Sigmoid colon (tissue), 7 donors: ENCODE results near the gene CEMP1. TPM values are rescaled to one million over a fixed set of nuclear protein-coding genes. Genes with fewer than 3 reads are reported as not detected.

Experiments
- DNase-seq: peaks from one replicate; pipeline ENCODE4 v3.0.0-alpha.2; 2019
- H3K27ac ChIP-seq, 4 donors: fragments of 200-600 bp; sonication (generic); one replicate each; pipeline ENCODE4 v1.5.1; 2016 to 2019; ENCODE audit warnings: mild to moderate bottlenecking in 1 of 4
- H3K27me3 ChIP-seq, 3 donors: fragments of 200-600 bp; sonication (generic); one replicate each; pipeline ENCODE4 v1.5.1; 2019; ENCODE audit warnings: mild to moderate bottlenecking in 1 of 3
- H3K36me3 ChIP-seq, 4 donors: fragments of 200-600 bp; sonication (generic); one replicate each; pipeline ENCODE4 v1.5.1; 2016 to 2019
- H3K4me1 ChIP-seq, 4 donors: fragments of 200-600 bp; sonication (generic); one replicate each; pipeline ENCODE4 v1.5.1; 2017 to 2019
- H3K4me3 ChIP-seq, 4 donors: fragments of 200-600 bp; sonication (generic); one replicate each; pipeline ENCODE4 v1.5.1; 2017 to 2019; ENCODE audit warnings: mild to moderate bottlenecking in 2 of 4, moderate library complexity in 1 of 4
- H3K9me3 ChIP-seq, 4 donors: fragments of 200-600 bp in 3 of 4; sonication (generic) in 3 of 4; one replicate each; pipeline versions ENCODE4 v1.5.1 to v1.6.1; 2013 to 2019
- EP300 ChIP-seq, 4 donors: sonication (generic); formaldehyde crosslinking; IDR thresholded peaks; one replicate each; pipeline ENCODE4 v1.6.1; 2017; ENCODE audit warnings: antibody characterized with exemption in 4 of 4
- POLR2A ChIP-seq, 2 donors: fragments of 450-650 bp; IDR thresholded peaks; one replicate each; pipeline ENCODE4 v1.6.1; 2016; ENCODE audit warnings: antibody characterized with exemption in 2 of 2, mild to moderate bottlenecking in 2 of 2, moderate library complexity in 2 of 2
- POLR2AphosphoS5 ChIP-seq, 4 donors: sonication (generic); formaldehyde crosslinking; IDR thresholded peaks; one replicate each; pipeline ENCODE4 v1.6.1; 2017; ENCODE audit warnings: antibody characterized with exemption in 4 of 4
- WGBS, 2 donors: extraction: QIAGEN DNeasy Blood & Tissue Kit; methylation state at CpG; one replicate each; pipeline ENCODE4 v1.1.7; 2013; 5-methylcytosine and 5-hydroxymethylcytosine counted together
- intact Hi-C: fragments of 100-400 bp; cut with DNase I; formaldehyde crosslinking; loops from one replicate; pipeline ENCODE4 v1.15.1; 2023
- polyA plus RNA-seq, 3 donors: library from polyadenylated mRNA; stranded (reverse); fragments of 200-250 nt; gene quantifications; one replicate each; pipeline ENCODE4 v1.2.3, GENCODE V29; 2013
- total RNA-seq, 4 donors: library from RNA; depleted of rRNA; stranded (reverse); fragments of >200 nt; gene quantifications; one replicate each; pipeline ENCODE4 v1.1.0, GENCODE V29; 2016
- TF ChIP-seq, protein P1 (sequence below), 4 experiments: fragments of 450-650 bp in 3 of 4; fragments of 200-600 bp in 1 of 4; IDR thresholded peaks; one replicate each; pipeline ENCODE4 v1.5.1; 2016 to 2019; ENCODE audit warnings: antibody characterized with exemption in 4 of 4, mild to moderate bottlenecking in 3 of 4, moderate library complexity in 2 of 4
- donor health status: healthy with polysubstance abuse.
- donor health status: Bipolar disorder and iron deficiency.
- donor health status: healthy.

CEMP1 gene
- total and polyA plus RNA-seq, 7 donors, result 0.90 to 1.2 TPM; not detected in 5

GRCh38 chr16:2526135-2526534 is 5.1 kb downstream of the CEMP1 start:
- 86 to 89% methylated on average over 8 of the region's 8 CpGs for WGBS, 2 donors
- peaks cover 0 to 9% (median 6%) of the 10 kb centered on the region in 4 donors for H3K4me1 ChIP-seq
- no peaks in the 10 kb centered on the region for H3K27me3 ChIP-seq
- H3K36me3 ChIP-seq, result peaks cover 0 to 71% (median 39%) of the 10 kb centered on the region in 4 donors
- no peak overlapping the region for H3K27ac ChIP-seq
- TF ChIP-seq EP300 (IDR thresholded peaks at IDR 0.05), result no peak
- no peak for TF ChIP-seq POLR2A (IDR thresholded peaks at IDR 0.05)
- TF ChIP-seq POLR2AphosphoS5 (IDR thresholded peaks at IDR 0.05), result no peak
- TF ChIP-seq, protein P1, sequence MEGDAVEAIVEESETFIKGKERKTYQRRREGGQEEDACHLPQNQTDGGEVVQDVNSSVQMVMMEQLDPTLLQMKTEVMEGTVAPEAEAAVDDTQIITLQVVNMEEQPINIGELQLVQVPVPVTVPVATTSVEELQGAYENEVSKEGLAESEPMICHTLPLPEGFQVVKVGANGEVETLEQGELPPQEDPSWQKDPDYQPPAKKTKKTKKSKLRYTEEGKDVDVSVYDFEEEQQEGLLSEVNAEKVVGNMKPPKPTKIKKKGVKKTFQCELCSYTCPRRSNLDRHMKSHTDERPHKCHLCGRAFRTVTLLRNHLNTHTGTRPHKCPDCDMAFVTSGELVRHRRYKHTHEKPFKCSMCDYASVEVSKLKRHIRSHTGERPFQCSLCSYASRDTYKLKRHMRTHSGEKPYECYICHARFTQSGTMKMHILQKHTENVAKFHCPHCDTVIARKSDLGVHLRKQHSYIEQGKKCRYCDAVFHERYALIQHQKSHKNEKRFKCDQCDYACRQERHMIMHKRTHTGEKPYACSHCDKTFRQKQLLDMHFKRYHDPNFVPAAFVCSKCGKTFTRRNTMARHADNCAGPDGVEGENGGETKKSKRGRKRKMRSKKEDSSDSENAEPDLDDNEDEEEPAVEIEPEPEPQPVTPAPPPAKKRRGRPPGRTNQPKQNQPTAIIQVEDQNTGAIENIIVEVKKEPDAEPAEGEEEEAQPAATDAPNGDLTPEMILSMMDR (IDR thresholded peaks at IDR 0.05), result no peak
- no peak overlapping the region for H3K4me3 ChIP-seq
- no peak for DNase-seq
- intact Hi-C loops, result no loop called here
- no peaks in the 10 kb centered on the region for H3K9me3 ChIP-seq

- Histone ChIP-seq H3K9me3 (no peaks in the 10 kb centered on the region), H3K4me3 (no peak overlapping the region), H3K36me3 (peaks cover 0 to 69% (median 38%) of the 10 kb centered on the region in 4 donors), H3K4me1 (peaks cover 0 to 15% (median 14%) of the 10 kb centered on the region in 4 donors), H3K27ac (no peak overlapping the region), H3K27me3 (no peaks in the 10 kb centered on the region)
- TF ChIP-seq EP300 (IDR thresholded peaks at IDR 0.05) (no peak), POLR2A (IDR thresholded peaks at IDR 0.05) (no peak), POLR2AphosphoS5 (IDR thresholded peaks at IDR 0.05) (no peak)
- TF ChIP-seq, protein P1 (IDR thresholded peaks at IDR 0.05), result no peak
- intact Hi-C loops, result no loop called here
- no peak for DNase-seq
- WGBS, 2 donors, result 34 to 75% methylated on average over 9 of the region's 9 CpGs
Observed at GRCh38 chr16:2524339-2524938, 6.8 kb downstream of the CEMP1 start.

- Histone ChIP-seq H3K4me1 (peaks cover 0 to 22% (median 20%) of the 10 kb centered on the region in 4 donors), H3K4me3 (no peak overlapping the region), H3K27me3 (no peaks in the 10 kb centered on the region), H3K36me3 (peaks cover 0 to 62% (median 34%) of the 10 kb centered on the region in 4 donors), H3K27ac (no peak overlapping the region), H3K9me3 (no peaks in the 10 kb centered on the region)
- intact Hi-C loops, result no loop called here
- TF ChIP-seq EP300 (IDR thresholded peaks at IDR 0.05) (no peak), POLR2AphosphoS5 (IDR thresholded peaks at IDR 0.05) (no peak), POLR2A (IDR thresholded peaks at IDR 0.05) (no peak)
- TF ChIP-seq, protein P1 (IDR thresholded peaks at IDR 0.05), result no peak
- no peak for DNase-seq
- 41 to 81% methylated on average over 6 of the region's 6 CpGs for WGBS, 2 donors
Observed at GRCh38 chr16:2523801-2524231, 7.4 kb downstream of the CEMP1 start.

- H3K27ac ChIP-seq, result peak overlapping the region; percentile 83 to 98 (median 94)
Observed at GRCh38 chr16:2520784-2521531, 10.2 kb downstream of the CEMP1 start.

More at GRCh38 chr16:2520784-2521531, 10.2 kb downstream of the CEMP1 start:
- TF ChIP-seq, protein P1 (IDR thresholded peaks at IDR 0.05), result no peak
- TF ChIP-seq EP300 (IDR thresholded peaks at IDR 0.05) (no peak), POLR2AphosphoS5 (IDR thresholded peaks at IDR 0.05) (no peak), POLR2A (IDR thresholded peaks at IDR 0.05) (no peak)
- Histone ChIP-seq H3K4me1 (peaks cover 0 to 50% (median 49%) of the 10 kb centered on the region in 4 donors), H3K27me3 (no peaks in the 10 kb centered on the region), H3K36me3 (peaks cover 0 to 34% (median 18%) of the 10 kb centered on the region in 4 donors), H3K9me3 (no peaks in the 10 kb centered on the region), H3K4me3 (peak overlapping the region; percentile 51 to 73 (median 66))
- intact Hi-C loops, result no loop called here
- WGBS, 2 donors, result 19 to 22% methylated on average over 41 of the region's 41 CpGs
- DNase-seq, result peak; percentile 74
